GM11168 (cell line): Measurements from ENCODE around the gene SPAG16.
"Not testable (repeated sequence)": the region's sequence is repeated elsewhere in the genome, so short reads cannot be mapped to it uniquely, and the experiment has no call there.

ENCODE experiments used
- in situ Hi-C: fragments of 300-500 bp; cut with MboI; formaldehyde crosslinking; loops from one replicate; pipeline ENCODE4 v1.12.0; 2022; ENCODE audit warnings: low sequenced_read_pairs; ENCODE audit not compliant: unreplicated experiment

SPAG16 gene

GRCh38 chr2:213353419-213353818 lies 69.2 kb downstream of the SPAG16 start:
- in situ Hi-C loops = no loop called here

GRCh38 chr2:213376644-213377043 lies 92.4 kb downstream of the SPAG16 start:
- in situ Hi-C loops = no loop called here

GRCh38 chr2:213407027-213407426 lies 122.8 kb downstream of the SPAG16 start:
- in situ Hi-C loops = not testable (repeated sequence)

GRCh38 chr2:213408426-213409070 lies 124.3 kb downstream of the SPAG16 start:
- in situ Hi-C loops = not testable (repeated sequence)

GRCh38 chr2:213410687-213411086 lies 126.4 kb downstream of the SPAG16 start:
- in situ Hi-C loops = not testable (repeated sequence)

GRCh38 chr2:213411582-213412289 lies 127.5 kb downstream of the SPAG16 start:
- in situ Hi-C loops = no loop called here

- in situ Hi-C loops = no loop called here
Measured at GRCh38 chr2:213415093-213415492, 130.8 kb downstream of the SPAG16 start.

GRCh38 chr2:213416832-213417231 lies 132.6 kb downstream of the SPAG16 start:
- in situ Hi-C loops = no loop called here

GRCh38 chr2:213419980-213420379 lies 135.7 kb downstream of the SPAG16 start:
- in situ Hi-C loops = no loop called here

- in situ Hi-C loops = no loop called here
Measured at GRCh38 chr2:213420828-213421385, 136.6 kb downstream of the SPAG16 start.

GRCh38 chr2:213422211-213422610 lies 137.9 kb downstream of the SPAG16 start:
- in situ Hi-C loops = no loop called here

GRCh38 chr2:213425618-213426017 lies 141.4 kb downstream of the SPAG16 start:
- in situ Hi-C loops = no loop called here

GRCh38 chr2:213429516-213429915 lies 145.3 kb downstream of the SPAG16 start:
- in situ Hi-C loops = no loop called here

- in situ Hi-C loops = no loop called here
Measured at GRCh38 chr2:213443921-213444320, 159.7 kb downstream of the SPAG16 start.

- in situ Hi-C loops = no loop called here
Measured at GRCh38 chr2:213451542-213452239, 167.4 kb downstream of the SPAG16 start.

GRCh38 chr2:213455316-213456008 lies 171.2 kb downstream of the SPAG16 start:
- in situ Hi-C loops = no loop called here

- in situ Hi-C loops = no loop called here
Measured at GRCh38 chr2:213475433-213475832, 191.2 kb downstream of the SPAG16 start.

GRCh38 chr2:213476641-213477040 lies 192.4 kb downstream of the SPAG16 start:
- in situ Hi-C loops = no loop called here

- in situ Hi-C loops = no loop called here
Measured at GRCh38 chr2:213490087-213490486, 205.8 kb downstream of the SPAG16 start.

GRCh38 chr2:213491376-213491775 lies 207.1 kb downstream of the SPAG16 start:
- in situ Hi-C loops = no loop called here
